GM12878 (cell line): Measurements from ENCODE around the gene ADH1C.
"Not testable (repeated sequence)": the region's sequence is repeated elsewhere in the genome, so short reads cannot be mapped to it uniquely, and the experiment has no call there.

Source experiments
- HCFC1 ChIP-seq: fragments of 150-350 bp; IDR thresholded peaks from 2 replicates; pipeline ENCODE4 v1.6.1; 2014; ENCODE audit warnings: low read length
- POLR2AphosphoS5 ChIP-seq: IDR thresholded peaks from 2 replicates; pipeline ENCODE4 v1.6.1; 2011; ENCODE audit warnings: mild to moderate bottlenecking, low read length, inconsistent platforms
- RELA ChIP-seq: fragments of 450-650 bp; IDR thresholded peaks from 2 replicates; pipeline ENCODE4 v1.8.0; 2014; ENCODE audit warnings: borderline replicate concordance; ENCODE audit not compliant: partially characterized antibody
- TCF12 ChIP-seq: IDR thresholded peaks from 2 replicates; pipeline ENCODE4 v1.6.1; 2011; ENCODE audit warnings: low read depth, mild to moderate bottlenecking, low read length
- TF ChIP-seq, protein P1 (sequence below), 3 experiments: IDR thresholded peaks in 2 of 3; conservative IDR thresholded peaks in 1 of 3; 2 replicates each; pipeline ENCODE4 v1.5.1; 2011; ENCODE audit warnings: low read depth in 3 of 3, low read length in 3 of 3, mild to moderate bottlenecking in 3 of 3, control low read depth in 2 of 3, moderate library complexity in 2 of 3, inconsistent platforms in 1 of 3, mixed read lengths in 1 of 3; ENCODE audit not compliant: control insufficient read depth in 2 of 3, insufficient read depth in 1 of 3; ENCODE audit errors: extremely low read depth in 1 of 3

DNA sequence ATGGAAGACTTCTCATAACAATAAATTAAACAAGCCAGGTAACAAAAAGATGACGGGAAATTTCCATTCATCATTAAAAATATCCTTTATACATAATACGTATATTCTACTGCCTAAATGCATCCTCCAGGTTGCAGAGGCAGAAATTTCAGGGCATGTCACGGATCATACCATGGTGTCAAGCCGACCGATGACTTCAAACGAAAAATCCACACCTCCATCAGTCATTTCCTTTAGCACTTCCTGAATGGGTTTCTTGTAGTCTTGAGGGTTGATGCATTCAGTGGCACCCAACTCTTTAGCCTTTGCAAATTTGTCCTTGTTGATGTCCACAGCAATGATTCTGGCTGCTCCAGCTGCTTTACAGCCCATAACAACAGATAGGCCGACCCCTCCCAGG is 9.9 kb downstream of the ADH1C start:
- not testable (repeated sequence) for TF ChIP-seq POLR2AphosphoS5, RELA, TCF12, HCFC1
- TF ChIP-seq, protein P1, sequence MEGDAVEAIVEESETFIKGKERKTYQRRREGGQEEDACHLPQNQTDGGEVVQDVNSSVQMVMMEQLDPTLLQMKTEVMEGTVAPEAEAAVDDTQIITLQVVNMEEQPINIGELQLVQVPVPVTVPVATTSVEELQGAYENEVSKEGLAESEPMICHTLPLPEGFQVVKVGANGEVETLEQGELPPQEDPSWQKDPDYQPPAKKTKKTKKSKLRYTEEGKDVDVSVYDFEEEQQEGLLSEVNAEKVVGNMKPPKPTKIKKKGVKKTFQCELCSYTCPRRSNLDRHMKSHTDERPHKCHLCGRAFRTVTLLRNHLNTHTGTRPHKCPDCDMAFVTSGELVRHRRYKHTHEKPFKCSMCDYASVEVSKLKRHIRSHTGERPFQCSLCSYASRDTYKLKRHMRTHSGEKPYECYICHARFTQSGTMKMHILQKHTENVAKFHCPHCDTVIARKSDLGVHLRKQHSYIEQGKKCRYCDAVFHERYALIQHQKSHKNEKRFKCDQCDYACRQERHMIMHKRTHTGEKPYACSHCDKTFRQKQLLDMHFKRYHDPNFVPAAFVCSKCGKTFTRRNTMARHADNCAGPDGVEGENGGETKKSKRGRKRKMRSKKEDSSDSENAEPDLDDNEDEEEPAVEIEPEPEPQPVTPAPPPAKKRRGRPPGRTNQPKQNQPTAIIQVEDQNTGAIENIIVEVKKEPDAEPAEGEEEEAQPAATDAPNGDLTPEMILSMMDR (IDR thresholded peaks at IDR 0.05 in 2 of 3, conservative IDR thresholded peaks at IDR 0.05 in 1 of 3; ENCODE audit: control insufficient read depth in 2 of 3, extremely low read depth in 1 of 3, insufficient read depth in 1 of 3, low read depth in 3 of 3, low read length in 3 of 3): not testable (repeated sequence)
